ENCODE data around the gene BAZ2A.

BAZ2A gene

GRCh38 chr12:56645717-56646446 lies 15.8 kb upstream of the BAZ2A start, which contains the start of gene ATP5F1B:
Gene ATP5F1B (minus strand): TSS chr12:56645984. CDS start chr12:56645963, 21 bp downstream.
- Histone ChIP-seq H3K79me2 (ENCODE audit: insufficient read depth, low read depth) (peaks cover 45% of the 10 kb centered on the region), H2AFZ (ENCODE audit: low read depth) (peak within 1 kb of the TSS; percentile 75)
- TF ChIP-seq, protein P1, sequence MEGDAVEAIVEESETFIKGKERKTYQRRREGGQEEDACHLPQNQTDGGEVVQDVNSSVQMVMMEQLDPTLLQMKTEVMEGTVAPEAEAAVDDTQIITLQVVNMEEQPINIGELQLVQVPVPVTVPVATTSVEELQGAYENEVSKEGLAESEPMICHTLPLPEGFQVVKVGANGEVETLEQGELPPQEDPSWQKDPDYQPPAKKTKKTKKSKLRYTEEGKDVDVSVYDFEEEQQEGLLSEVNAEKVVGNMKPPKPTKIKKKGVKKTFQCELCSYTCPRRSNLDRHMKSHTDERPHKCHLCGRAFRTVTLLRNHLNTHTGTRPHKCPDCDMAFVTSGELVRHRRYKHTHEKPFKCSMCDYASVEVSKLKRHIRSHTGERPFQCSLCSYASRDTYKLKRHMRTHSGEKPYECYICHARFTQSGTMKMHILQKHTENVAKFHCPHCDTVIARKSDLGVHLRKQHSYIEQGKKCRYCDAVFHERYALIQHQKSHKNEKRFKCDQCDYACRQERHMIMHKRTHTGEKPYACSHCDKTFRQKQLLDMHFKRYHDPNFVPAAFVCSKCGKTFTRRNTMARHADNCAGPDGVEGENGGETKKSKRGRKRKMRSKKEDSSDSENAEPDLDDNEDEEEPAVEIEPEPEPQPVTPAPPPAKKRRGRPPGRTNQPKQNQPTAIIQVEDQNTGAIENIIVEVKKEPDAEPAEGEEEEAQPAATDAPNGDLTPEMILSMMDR (conservative IDR thresholded peaks at IDR 0.05; ENCODE audit: low read depth, low read length): no peak

GRCh38 chr12:56645201-56645716 lies 15.1 kb upstream of the BAZ2A start:
- Histone ChIP-seq H3K4me2 (peak overlapping the region; percentile 99), H3K36me3 (ENCODE audit: insufficient read depth) (peaks cover 36% of the 10 kb centered on the region; the same call in 1 of the 2 replicates), H3K79me2 (ENCODE audit: insufficient read depth, low read depth) (peaks cover 50% of the 10 kb centered on the region), H3K9ac (peak overlapping the region; percentile 86), H4K20me1 (ENCODE audit: insufficient read depth) (peaks cover 29% of the 10 kb centered on the region), H3K4me1 (ENCODE audit: low read depth, poor library complexity, severe bottlenecking) (peaks cover 53% of the 10 kb centered on the region), H3K4me3 (IDR thresholded peaks at IDR 0.05; ENCODE audit: insufficient read depth, low read depth, low read length) (no peak overlapping the region), H3K27me3 (ENCODE audit: insufficient read depth, low read depth) (no peaks in the 10 kb centered on the region), H2AFZ (ENCODE audit: low read depth) (peak overlapping the region; percentile 22), H3K27ac (peak overlapping the region; percentile 78)
- TF ChIP-seq, protein P1 (conservative IDR thresholded peaks at IDR 0.05; ENCODE audit: low read depth, low read length): no peak

More at GRCh38 chr12:56645717-56646446, 15.8 kb upstream of the BAZ2A start, which contains the start of gene ATP5F1B:
- peaks cover 36% of the 10 kb centered on the region; the same call in 1 of the 2 replicates for H3K36me3 ChIP-seq (ENCODE audit: insufficient read depth)
- H3K27ac ChIP-seq: peak within 1 kb of the TSS; percentile 78
- H3K4me3 ChIP-seq (IDR thresholded peaks at IDR 0.05; ENCODE audit: insufficient read depth, low read depth, low read length): no peak within 1 kb of the TSS
- peak within 1 kb of the TSS; percentile 86 for H3K9ac ChIP-seq
- no peaks in the 10 kb centered on the region for H3K27me3 ChIP-seq (ENCODE audit: insufficient read depth, low read depth)
- H4K20me1 ChIP-seq (ENCODE audit: insufficient read depth): peaks cover 29% of the 10 kb centered on the region
- peaks cover 47% of the 10 kb centered on the region for H3K4me1 ChIP-seq (ENCODE audit: low read depth, poor library complexity, severe bottlenecking)
- peak within 1 kb of the TSS; percentile 99 for H3K4me2 ChIP-seq

- Histone ChIP-seq H4K20me1 (ENCODE audit: insufficient read depth) (peaks cover 29% of the 10 kb centered on the region), H3K4me1 (ENCODE audit: low read depth, poor library complexity, severe bottlenecking) (peaks cover 57% of the 10 kb centered on the region), H3K27ac (peak overlapping the region; percentile 78), H3K4me2 (peak overlapping the region; percentile 99), H3K79me2 (ENCODE audit: insufficient read depth, low read depth) (peaks cover 55% of the 10 kb centered on the region), H3K27me3 (ENCODE audit: insufficient read depth, low read depth) (no peaks in the 10 kb centered on the region), H3K4me3 (IDR thresholded peaks at IDR 0.05; ENCODE audit: insufficient read depth, low read depth, low read length) (no peak overlapping the region), H3K9ac (peak overlapping the region; percentile 86), H3K36me3 (ENCODE audit: insufficient read depth) (peaks cover 41% of the 10 kb centered on the region; the same call in 1 of the 2 replicates), H2AFZ (ENCODE audit: low read depth) (no peak overlapping the region)
- TF ChIP-seq, protein P1 (conservative IDR thresholded peaks at IDR 0.05; ENCODE audit: low read depth, low read length): no peak
Observed at GRCh38 chr12:56644654-56645053, 14.5 kb upstream of the BAZ2A start.

GRCh38 chr12:56641219-56641618 lies 11.1 kb upstream of the BAZ2A start:
- H4K20me1 ChIP-seq (ENCODE audit: insufficient read depth): peaks cover 29% of the 10 kb centered on the region
- no peak overlapping the region for H3K9ac ChIP-seq

More at GRCh38 chr12:56641219-56641618, 11.1 kb upstream of the BAZ2A start:
- H3K79me2 ChIP-seq (ENCODE audit: insufficient read depth, low read depth): peaks cover 60% of the 10 kb centered on the region
- peaks cover 77% of the 10 kb centered on the region for H3K4me1 ChIP-seq (ENCODE audit: low read depth, poor library complexity, severe bottlenecking)
- no peak overlapping the region for H3K27ac ChIP-seq
- TF ChIP-seq, protein P1 (conservative IDR thresholded peaks at IDR 0.05; ENCODE audit: low read depth, low read length): no peak
- no peak overlapping the region for H3K4me3 ChIP-seq (IDR thresholded peaks at IDR 0.05; ENCODE audit: insufficient read depth, low read depth, low read length)
- H3K36me3 ChIP-seq (ENCODE audit: insufficient read depth): peaks cover 60% of the 10 kb centered on the region; the same call in 1 of the 2 replicates
- no peak overlapping the region for H3K4me2 ChIP-seq
- no peaks in the 10 kb centered on the region for H3K27me3 ChIP-seq (ENCODE audit: insufficient read depth, low read depth)
- H2AFZ ChIP-seq (ENCODE audit: low read depth): no peak overlapping the region
